HG03520 (cell line): ENCODE data around the gene MMP24OS.

Experiments
- ATAC-seq: cut with Tn5 transposase; IDR thresholded peaks from one replicate; pipeline ENCODE4 v1.9.1; 2021; ENCODE audit warnings: mild to moderate bottlenecking, moderate library complexity; ENCODE audit not compliant: unreplicated experiment

The MMP24OS gene

DNA sequence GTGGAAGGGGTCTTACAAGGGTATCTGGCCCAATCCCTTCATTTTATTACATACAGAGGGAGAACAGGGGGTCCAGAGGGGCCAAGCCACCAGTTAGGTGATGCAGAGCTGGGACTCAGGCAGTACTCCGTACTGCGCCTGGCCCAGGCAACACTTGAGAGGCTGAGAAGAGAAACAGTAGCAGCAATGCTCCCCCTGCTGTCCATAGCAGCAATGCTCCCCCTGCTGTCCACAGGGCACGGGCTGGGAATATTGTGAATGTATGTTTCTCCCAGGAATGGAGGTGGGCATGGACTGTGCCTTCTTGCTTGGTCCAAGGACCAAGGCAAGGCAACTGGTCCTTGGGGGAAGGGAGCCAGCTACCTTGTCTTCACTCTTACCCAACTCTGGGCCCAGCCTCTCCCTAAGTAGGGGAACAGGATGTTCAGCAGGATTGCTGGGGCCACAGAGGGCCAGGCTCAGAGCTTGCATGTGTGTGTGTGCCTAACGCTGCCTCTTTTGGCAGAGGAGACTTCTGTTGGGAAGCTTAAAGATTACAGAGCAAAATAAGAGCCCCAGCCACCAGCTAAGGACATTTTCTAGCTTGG is 29.1 kb upstream of the MMP24OS start:
- ATAC-seq, result no peak

GRCh38 chr20:35305682-35306556 is 28.0 kb upstream of the MMP24OS start:
- ATAC-seq, result no peak

DNA sequence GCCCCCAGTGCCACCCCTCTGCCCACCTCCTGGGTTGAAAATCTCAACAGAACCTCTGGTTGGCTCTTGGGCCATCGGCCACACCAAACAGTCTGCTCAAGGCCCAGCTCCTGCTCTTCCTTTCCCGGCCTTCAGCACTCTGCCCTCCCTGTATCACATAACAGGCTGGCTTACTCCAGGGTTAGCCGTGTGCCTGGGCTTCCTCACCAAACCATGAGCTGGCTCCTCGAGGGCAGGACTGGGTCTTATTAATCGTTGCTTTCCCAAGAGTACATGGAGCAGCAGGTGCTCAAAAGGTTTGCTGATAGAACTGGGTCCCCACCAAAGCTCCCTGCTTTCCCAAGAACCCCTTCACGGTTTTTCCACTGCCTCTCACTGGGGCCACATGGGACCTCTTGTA is 27.0 kb upstream of the MMP24OS start:
- no peak for ATAC-seq

DNA sequence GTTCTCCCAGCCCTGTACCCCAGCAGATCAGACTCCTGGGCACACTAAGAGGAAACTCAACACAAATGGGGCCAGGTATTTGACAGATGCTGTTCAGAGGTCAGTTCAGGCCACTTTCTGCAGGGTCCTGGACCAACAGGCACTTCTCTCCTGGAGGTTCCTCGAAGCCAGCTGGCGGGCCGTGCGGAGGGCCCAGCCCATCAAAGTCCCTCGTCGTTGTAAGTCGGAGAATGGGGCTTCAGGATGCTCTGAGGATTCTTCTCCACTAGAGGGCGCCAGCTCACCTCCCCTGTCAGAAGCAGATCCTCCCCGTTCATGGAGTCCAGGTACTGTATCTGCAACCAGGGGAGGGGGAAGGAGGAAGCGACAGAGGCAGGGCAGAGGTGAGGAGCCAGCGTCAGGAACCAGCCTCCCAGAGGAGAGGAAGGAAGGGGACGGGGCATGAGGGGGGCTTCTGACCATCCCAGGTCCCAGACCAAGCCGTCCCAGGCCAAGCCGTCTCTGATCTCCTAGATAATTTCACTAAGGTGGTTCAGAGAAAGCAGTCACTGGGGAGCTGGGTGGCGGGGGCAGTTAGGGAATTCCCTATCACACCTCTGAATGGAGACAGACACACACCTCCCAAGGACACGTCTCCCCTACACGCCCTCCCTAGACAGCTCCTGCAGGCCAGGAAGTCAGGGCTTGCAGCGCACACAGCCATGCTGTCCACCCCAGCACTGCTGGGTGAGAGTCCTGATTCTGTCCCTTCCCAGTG is 26.0 kb upstream of the MMP24OS start:
- peak; percentile 68 for ATAC-seq

- no peak for ATAC-seq
Measured at GRCh38 chr20:35303382-35303734, 25.4 kb upstream of the MMP24OS start.

DNA sequence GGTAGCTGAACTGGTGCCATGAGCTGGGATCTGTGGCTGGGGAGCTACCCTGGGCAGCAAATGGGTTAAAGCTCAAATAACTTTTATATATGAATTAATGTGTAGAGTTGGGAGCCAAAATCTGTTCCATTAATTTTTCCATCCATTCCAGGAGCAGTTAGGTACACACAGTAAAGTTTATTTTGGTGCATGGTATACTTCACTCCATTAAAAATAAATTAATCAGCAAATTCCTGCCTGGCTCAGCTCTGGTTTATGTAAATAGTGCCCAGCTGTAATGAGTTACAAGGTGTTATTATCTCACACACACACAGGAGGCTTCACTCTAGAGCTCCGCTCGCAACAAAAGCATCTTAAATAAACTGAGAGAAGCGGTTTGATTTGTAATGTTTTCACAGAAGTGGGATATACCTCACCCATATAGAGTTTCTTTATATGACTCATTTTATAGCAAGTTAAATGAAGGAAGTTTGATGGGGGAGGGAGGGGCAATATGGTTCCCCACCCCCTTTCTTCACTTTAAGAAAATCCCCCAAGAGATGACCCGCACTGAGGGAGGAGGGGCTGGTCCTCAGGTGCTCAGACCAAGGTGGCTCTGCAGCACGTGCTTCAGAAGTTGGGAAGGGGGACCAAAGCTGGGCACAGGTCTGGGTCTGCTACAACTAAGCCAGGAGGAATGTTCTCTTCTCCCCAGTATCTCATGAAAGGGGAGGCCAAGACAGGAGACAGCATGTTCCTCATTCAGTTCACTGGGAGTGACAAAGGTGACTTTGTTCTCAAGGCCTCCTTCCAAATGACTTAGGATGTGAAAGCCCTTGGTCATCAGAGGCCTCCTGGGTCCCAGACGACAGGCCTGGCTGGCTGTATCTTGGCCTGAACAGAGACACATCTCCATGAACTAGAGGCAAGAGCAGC is 24.8 kb upstream of the MMP24OS start:
- ATAC-seq, result no peak

GRCh38 chr20:35301426-35301825 is 23.5 kb upstream of the MMP24OS start:
- ATAC-seq, result no peak

- no peak for ATAC-seq
Measured at GRCh38 chr20:35300469-35301262, 22.7 kb upstream of the MMP24OS start.

- no peak for ATAC-seq
Measured at GRCh38 chr20:35299780-35300179, 21.9 kb upstream of the MMP24OS start.

- ATAC-seq, result no peak
Measured at GRCh38 chr20:35298264-35298663, 20.3 kb upstream of the MMP24OS start.

GRCh38 chr20:35297740-35298139 is 19.8 kb upstream of the MMP24OS start:
- ATAC-seq, result no peak

GRCh38 chr20:35297155-35297554 is 19.2 kb upstream of the MMP24OS start:
- no peak for ATAC-seq

DNA sequence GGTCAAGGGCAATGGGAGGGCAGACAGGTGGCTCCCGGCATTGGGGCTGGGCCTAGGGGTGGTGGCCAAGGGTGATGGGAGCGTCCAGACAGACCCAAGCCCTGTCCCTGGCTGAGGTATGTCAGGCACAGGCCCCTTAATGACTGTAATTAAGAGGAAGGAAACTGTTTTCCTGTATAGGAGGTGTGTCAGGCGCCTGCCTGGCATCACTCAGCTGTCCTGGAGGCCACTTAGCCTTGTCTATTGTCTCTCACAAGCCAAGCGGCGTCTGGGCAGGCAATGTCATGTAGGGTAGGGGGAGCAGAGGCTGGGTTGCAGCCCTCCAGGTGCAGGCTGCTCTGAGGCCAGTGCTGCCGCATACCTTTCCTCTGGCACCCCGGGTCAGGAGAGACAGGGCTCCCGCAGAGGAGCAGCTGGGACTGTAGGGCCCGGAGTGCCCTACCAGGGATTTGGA is 18.2 kb upstream of the MMP24OS start:
- no peak for ATAC-seq

DNA sequence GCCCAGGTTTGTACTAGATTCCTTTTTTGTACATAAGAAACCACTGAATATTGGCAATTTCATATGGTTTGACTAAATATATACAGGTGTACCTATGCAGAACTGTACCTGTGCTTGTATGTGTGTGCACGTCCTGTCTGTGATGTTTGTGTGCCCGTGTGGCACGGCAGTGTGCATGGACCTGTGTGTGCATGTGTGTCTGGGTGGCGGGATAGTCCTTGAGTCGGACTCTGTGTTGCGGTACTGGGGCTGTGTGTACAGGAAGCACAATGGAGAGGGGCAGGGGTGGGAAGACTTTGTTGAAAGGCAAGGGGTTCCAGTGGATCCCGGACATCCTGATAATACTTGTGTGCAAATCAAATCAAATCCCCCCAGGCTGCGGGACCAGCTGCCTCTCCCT is 17.8 kb upstream of the MMP24OS start:
- ATAC-seq, result no peak

DNA sequence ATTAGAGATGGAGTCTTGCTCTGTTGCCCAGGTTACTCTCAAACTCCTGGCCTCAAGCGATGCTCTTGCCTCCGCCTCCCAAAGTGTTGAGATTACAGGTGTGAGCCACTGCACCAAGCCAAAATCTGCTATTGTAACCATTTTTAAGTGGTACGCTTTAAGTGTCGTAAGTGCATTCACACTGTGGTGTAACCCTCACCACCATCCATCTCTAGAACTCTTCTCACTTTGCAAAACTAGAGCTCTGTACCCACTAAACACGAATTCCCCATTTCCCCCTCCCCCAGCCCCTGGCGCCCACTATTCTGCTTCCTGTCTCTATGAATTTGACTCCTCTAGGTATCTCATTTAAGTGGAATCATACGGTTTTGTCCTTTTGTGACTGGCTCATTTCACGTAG is 17.1 kb upstream of the MMP24OS start:
- ATAC-seq, result no peak

DNA sequence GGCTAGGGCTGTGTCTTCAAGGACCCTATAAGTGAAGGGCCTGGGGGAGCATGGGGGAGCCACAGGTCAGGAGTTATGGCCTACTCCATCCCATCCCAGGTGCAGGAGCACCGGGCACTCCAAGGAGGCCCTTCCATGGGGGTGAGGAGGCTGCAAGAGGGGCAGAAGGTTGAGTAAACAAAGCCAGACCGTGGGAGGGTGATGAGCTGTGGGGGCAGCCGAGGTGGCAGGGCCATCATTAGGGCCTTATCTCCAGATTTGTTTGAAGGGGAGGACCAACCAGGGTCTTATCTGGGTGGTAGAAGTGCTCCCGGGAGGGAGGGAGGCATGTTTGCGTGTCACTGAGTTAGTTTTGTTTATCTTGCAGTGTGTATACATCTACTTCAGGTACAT is 16.4 kb upstream of the MMP24OS start:
- no peak for ATAC-seq

DNA sequence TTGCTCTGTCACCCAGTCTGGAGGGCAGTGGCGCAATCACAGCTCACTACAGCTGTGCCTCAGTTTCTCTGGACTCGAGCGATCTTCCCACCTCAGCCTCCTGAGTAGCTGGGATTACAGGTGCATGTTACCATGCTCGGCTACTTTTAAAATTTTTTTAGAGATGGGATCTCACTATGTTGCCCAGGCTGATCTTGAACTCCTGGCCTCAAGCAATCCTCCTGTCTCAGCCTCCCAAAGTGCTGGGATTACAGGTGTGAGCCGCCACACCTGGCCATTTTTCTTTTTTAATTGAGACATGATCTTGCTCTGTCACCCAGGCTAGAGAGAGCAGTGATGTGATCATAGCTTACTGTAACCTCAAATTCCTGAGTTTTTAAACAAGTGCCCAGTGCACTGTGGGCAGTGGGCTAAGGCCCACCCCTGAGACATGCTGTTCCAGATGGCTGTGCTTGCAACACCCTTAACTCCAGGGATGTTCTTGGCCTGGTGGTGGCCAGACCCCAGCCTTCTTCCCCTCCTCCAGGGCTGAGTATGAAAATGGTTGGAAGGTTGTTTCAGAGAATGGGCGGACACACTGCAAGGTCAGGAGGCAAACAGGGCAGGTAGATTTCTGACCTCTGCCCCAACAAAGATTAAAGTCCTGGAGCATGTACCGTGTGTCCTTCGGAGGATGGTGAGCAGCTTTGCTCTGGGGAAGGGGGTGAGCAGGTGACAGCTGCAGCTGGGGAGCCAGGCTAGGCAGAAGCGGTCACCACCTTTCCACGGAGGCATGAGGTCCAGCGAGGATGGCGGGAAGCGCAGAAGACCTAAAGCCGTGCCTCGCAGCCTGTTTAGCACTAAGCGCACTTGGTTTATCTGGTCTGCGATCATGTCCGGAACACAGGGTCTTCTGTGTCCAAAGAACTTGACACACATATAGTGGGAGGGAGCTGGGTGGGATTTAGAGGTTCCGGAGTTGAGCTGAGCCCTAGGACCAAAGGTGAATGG is 15.7 kb upstream of the MMP24OS start:
- no peak for ATAC-seq

DNA sequence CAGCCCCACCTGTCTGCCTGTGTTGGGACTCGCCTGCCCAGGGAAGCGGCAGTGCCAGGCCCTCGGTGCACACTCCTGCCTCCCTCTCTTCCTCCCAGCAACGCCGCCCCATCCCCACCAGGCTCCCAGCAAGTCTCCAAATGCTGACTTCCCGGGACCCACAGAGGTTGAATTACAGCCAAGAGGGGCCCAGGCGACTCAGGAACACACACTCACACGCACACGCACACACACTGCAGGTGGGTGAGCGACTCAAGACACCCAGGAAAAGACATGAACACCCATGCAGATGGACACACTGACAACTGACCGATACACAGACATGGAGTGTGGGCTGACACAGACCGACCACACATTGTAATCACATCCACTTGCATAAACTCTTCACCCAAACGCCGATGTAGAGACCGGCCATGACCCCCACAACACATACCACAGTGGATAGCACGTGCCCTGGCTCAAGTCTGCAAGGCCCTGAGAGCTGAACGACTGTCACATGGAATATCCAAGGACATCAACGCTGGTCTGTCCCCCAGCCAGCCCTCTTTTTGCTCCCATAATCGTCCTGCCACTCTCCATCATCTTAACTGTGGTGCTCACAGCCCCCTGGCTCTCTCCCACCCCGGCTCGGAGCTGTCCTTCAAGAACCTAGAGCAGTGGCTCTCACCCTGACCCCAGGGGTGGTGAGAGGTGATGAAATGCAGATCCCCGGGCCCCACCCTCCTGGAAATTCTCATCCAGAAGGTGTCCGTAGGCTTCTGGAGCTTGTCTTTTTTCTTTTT is 14.8 kb upstream of the MMP24OS start:
- no peak for ATAC-seq
